Measurements from ENCODE around the gene PDE3B. TPM values are rescaled to one million over a fixed set of nuclear protein-coding genes. Genes with fewer than 3 reads are reported as not detected.

Gene PDE3B
- polyA plus RNA-seq, 3 donors: 4.0 to 6.0 (median 5.2) TPM

DNA sequence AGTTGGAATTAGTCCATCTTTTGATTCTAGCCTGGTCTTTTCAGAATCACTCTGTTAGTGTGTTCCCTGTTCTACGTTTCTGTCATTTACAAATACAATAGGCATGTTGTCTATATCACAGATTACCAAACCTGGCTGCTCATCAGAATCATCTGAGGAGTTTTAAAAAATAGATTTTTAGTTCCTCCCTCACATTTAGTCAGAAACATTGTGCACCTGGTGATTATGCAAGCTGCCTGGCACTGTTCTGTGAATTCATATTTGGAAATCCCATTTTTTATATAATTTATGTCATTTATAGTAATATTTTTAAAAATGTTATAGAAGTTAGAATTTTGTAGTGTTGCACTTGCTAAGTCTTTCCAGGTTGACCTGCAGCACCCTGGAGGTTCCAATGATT, 107.3 kb downstream of the PDE3B start:
- no peak overlapping the region for H2AFZ ChIP-seq (ENCODE audit: insufficient read depth, low read depth, low read length, poor library complexity, severe bottlenecking)
- no peaks in the 10 kb centered on the region for H3K9me3 ChIP-seq (replicated peaks in 1 of 2; ENCODE audit: control insufficient read depth in 1 of 2, insufficient read depth in 1 of 2, low read length in 2 of 2)
- H4K20me1 ChIP-seq (ENCODE audit: insufficient read depth, low read length): no peaks in the 10 kb centered on the region
- Mint-ChIP-seq H3K4me1 (peaks cover 13% of the 10 kb centered on the region), H3K27me3 (ENCODE audit: low read depth in 3 of 3) (no peaks in the 10 kb centered on the region), H3K36me3 (peaks cover under 1 to 2% of the 10 kb centered on the region in 2 donors), H3K9me3 (no peaks in the 10 kb centered on the region), H3K4me3 (no peak overlapping the region), H3K27ac (no peak overlapping the region)
- no peaks in the 10 kb centered on the region for H3K36me3 ChIP-seq (replicated peaks in 1 of 2; ENCODE audit: control insufficient read depth in 1 of 2, insufficient read depth in 2 of 2, low read length in 2 of 2)
- H3K9ac ChIP-seq (ENCODE audit: insufficient read depth, low read length, poor library complexity, severe bottlenecking): no peak overlapping the region
- no peak overlapping the region for H3K4me3 ChIP-seq (replicated peaks in 1 of 3; ENCODE audit: low read depth in 2 of 3, low read length in 3 of 3)
- TF ChIP-seq, protein P1, sequence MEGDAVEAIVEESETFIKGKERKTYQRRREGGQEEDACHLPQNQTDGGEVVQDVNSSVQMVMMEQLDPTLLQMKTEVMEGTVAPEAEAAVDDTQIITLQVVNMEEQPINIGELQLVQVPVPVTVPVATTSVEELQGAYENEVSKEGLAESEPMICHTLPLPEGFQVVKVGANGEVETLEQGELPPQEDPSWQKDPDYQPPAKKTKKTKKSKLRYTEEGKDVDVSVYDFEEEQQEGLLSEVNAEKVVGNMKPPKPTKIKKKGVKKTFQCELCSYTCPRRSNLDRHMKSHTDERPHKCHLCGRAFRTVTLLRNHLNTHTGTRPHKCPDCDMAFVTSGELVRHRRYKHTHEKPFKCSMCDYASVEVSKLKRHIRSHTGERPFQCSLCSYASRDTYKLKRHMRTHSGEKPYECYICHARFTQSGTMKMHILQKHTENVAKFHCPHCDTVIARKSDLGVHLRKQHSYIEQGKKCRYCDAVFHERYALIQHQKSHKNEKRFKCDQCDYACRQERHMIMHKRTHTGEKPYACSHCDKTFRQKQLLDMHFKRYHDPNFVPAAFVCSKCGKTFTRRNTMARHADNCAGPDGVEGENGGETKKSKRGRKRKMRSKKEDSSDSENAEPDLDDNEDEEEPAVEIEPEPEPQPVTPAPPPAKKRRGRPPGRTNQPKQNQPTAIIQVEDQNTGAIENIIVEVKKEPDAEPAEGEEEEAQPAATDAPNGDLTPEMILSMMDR (IDR thresholded peaks at IDR 0.05): no peak
- intact Hi-C loops (cut with micrococcal nuclease): no loop called here
- no peaks in the 10 kb centered on the region for H3K4me1 ChIP-seq (ENCODE audit: control insufficient read depth in 1 of 2, insufficient read depth in 2 of 2, low read length in 2 of 2)
- H3K27ac ChIP-seq (ENCODE audit: low read depth in 1 of 2, low read length in 2 of 2): no peak overlapping the region
- H3K27me3 ChIP-seq (ENCODE audit: control insufficient read depth in 2 of 2, insufficient read depth in 2 of 2, low read length in 2 of 2): no peaks in the 10 kb centered on the region
- no CpG with 5 or more reads among the region's 1 CpG for WGBS (ENCODE audit: insufficient coverage)
- H3K79me2 ChIP-seq (ENCODE audit: insufficient read depth, low read length): peaks cover 5% of the 10 kb centered on the region
- no peak for DNase-seq
- no peak overlapping the region for H3K4me2 ChIP-seq (replicated peaks; ENCODE audit: extremely low read depth, low read length, poor library complexity, severe bottlenecking)

DNA sequence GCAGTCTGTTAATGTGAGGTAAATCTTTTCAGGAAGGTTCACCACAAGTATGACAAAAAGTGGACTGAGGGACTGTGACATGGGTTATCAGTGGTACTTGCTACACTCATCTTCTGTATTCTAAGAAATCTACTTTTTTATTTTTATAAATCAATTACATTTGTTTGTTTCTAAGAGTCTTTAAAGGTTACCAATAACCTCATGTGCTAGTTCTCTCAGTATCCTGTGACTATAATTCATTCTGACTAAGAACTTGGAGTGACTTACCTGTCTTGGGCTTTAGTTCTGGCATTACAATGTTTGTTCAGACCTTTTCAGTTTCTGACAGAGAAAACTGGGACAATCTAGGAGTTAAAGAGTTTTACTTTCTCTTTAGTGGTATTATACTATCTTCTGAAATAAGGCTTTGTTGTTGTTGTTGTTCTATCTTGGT, 108.4 kb downstream of the PDE3B start:
- Mint-ChIP-seq H3K4me3 (no peak overlapping the region), H3K27me3 (ENCODE audit: low read depth in 3 of 3) (no peaks in the 10 kb centered on the region), H3K27ac (no peak overlapping the region)

More for the DNA sequence above, 108.4 kb downstream of the PDE3B start:
- Mint-ChIP-seq H3K9me3 (no peaks in the 10 kb centered on the region), H3K36me3 (peaks cover 0 to 2% of the 10 kb centered on the region in 2 donors), H3K4me1 (peaks cover 10% of the 10 kb centered on the region)
- intact Hi-C loops (cut with micrococcal nuclease): no loop called here
- Histone ChIP-seq H3K9ac (ENCODE audit: insufficient read depth, low read length, poor library complexity, severe bottlenecking) (no peak overlapping the region), H3K36me3 (replicated peaks in 1 of 2; ENCODE audit: control insufficient read depth in 1 of 2, insufficient read depth in 2 of 2, low read length in 2 of 2) (no peaks in the 10 kb centered on the region), H3K4me2 (replicated peaks; ENCODE audit: extremely low read depth, low read length, poor library complexity, severe bottlenecking) (no peak overlapping the region), H2AFZ (ENCODE audit: insufficient read depth, low read depth, low read length, poor library complexity, severe bottlenecking) (no peak overlapping the region), H3K4me1 (ENCODE audit: control insufficient read depth in 1 of 2, insufficient read depth in 2 of 2, low read length in 2 of 2) (no peaks in the 10 kb centered on the region), H4K20me1 (ENCODE audit: insufficient read depth, low read length) (no peaks in the 10 kb centered on the region), H3K27me3 (ENCODE audit: control insufficient read depth in 2 of 2, insufficient read depth in 2 of 2, low read length in 2 of 2) (no peaks in the 10 kb centered on the region), H3K9me3 (replicated peaks in 1 of 2; ENCODE audit: control insufficient read depth in 1 of 2, insufficient read depth in 1 of 2, low read length in 2 of 2) (no peaks in the 10 kb centered on the region), H3K27ac (ENCODE audit: low read depth in 1 of 2, low read length in 2 of 2) (no peak overlapping the region), H3K4me3 (replicated peaks in 1 of 3; ENCODE audit: low read depth in 2 of 3, low read length in 3 of 3) (no peak overlapping the region), H3K79me2 (ENCODE audit: insufficient read depth, low read length) (peaks cover 2% of the 10 kb centered on the region)
- no peak for DNase-seq
- TF ChIP-seq, protein P1 (IDR thresholded peaks at IDR 0.05): no peak

All from CD14-positive monocyte (primary cell).